HCT116 (cell line): ENCODE measurements around the gene DENND5B. TPM values are rescaled to one million over a fixed set of nuclear protein-coding genes. Genes with fewer than 3 reads are reported as not detected.
A peak's percentile ranks its signal among the peaks of the same experiment; 100 is the strongest.

Experiments
- ATAC-seq: fragments of 200-7000 bp; cut with Tn5 transposase; 2 replicates; pipeline ENCODE4 v1.9.1; 2020; ENCODE audit warnings: mild to moderate bottlenecking, moderate library complexity
- BruUV-seq: library from RNA; stranded (reverse); fragments of 400-500 nt; replicated peaks from 2 replicates; lab custom pipeline; 2021; lab: Mats Ljungman, UMichigan
- CTCF ChIA-PET: fragments of 300-600 bp; sonication (Branson Sonifier 250); formaldehyde crosslinking; loops from one replicate; lab custom pipeline; 2021; ENCODE audit warnings: antibody characterized with exemption; lab: Charles Lee
- POLR2A ChIA-PET: fragments of 300-600, 350-600 bp; sonication (Branson Sonifier 250); formaldehyde crosslinking; loops from one replicate; lab custom pipeline; 2021; ENCODE audit warnings: antibody characterized with exemption; lab: Charles Lee
- RAD21 ChIA-PET, 2 experiments: fragments of 300-600 bp; sonication (Branson Sonifier 250); formaldehyde crosslinking; loops; one replicate each; lab custom pipeline; 2023; ENCODE audit warnings: low total read pairs in 2 of 2; ENCODE audit not compliant: uncharacterized antibody in 2 of 2, unreplicated experiment in 2 of 2, low non-redundant PET in 1 of 2; lab: Charles Lee
- DNase-seq: peaks from one replicate; pipeline ENCODE4 v3.0.0-alpha.2; 2010; ENCODE audit warnings: low read depth, low spot score
- H2AFZ ChIP-seq: fragments of 200-600 bp; shearing (Covaris generic), sonication (generic); 2 replicates; pipeline ENCODE4 v1.6.1; 2017; ENCODE audit warnings: low read depth, mixed run types, mixed read lengths, antibody characterized with exemption, low read length; ENCODE audit not compliant: poor library complexity, severe bottlenecking
- H3K27ac ChIP-seq: 2 replicates; pipeline ENCODE4 v1.5.1; 2012; ENCODE audit warnings: low read depth, low read length
- H3K27me3 ChIP-seq: fragments of 200-600 bp; sonication (generic); 2 replicates; pipeline ENCODE4 v1.6.1; 2016; ENCODE audit warnings: mixed run types, low read length, mixed read lengths; ENCODE audit not compliant: insufficient read depth
- H3K36me3 ChIP-seq, 2 experiments: fragments of 200-500 bp in 1 of 2; fragments of 200-600 bp in 1 of 2; sonication (Bioruptor generic) in 1 of 2; sonication (generic) in 1 of 2; 2 replicates each; pipeline versions ENCODE4 v1.5.1 to v1.6.1; 2014 to 2016; ENCODE audit warnings: low read length in 2 of 2, inconsistent platforms in 1 of 2, mixed read lengths in 1 of 2, mixed run types in 1 of 2; ENCODE audit not compliant: insufficient read depth in 2 of 2, control insufficient read depth in 1 of 2
- H3K4me1 ChIP-seq, 2 experiments: fragments of 200-600 bp in 1 of 2; sonication (generic) in 1 of 2; 2 replicates each; pipeline versions ENCODE4 v1.5.1 to v1.6.1; 2012 to 2017; ENCODE audit warnings: low read length in 2 of 2, inconsistent platforms in 1 of 2, mild to moderate bottlenecking in 1 of 2, mixed read lengths in 1 of 2, mixed run types in 1 of 2, moderate library complexity in 1 of 2; ENCODE audit not compliant: insufficient read depth in 2 of 2, control insufficient read depth in 1 of 2
- H3K4me2 ChIP-seq: fragments of 200-600 bp; sonication (generic); 2 replicates; pipeline ENCODE4 v1.6.1; 2017; ENCODE audit warnings: mixed run types, low read length, mixed read lengths
- H3K4me3 ChIP-seq, 2 experiments: fragments of 200-600 bp in 1 of 2; sonication (generic) in 1 of 2; replicated peaks in 1 of 2; 2 replicates each; pipeline ENCODE4 v1.5.1; 2011 to 2016; ENCODE audit warnings: low read length in 2 of 2, control low read depth in 1 of 2, low read depth in 1 of 2, mild to moderate bottlenecking in 1 of 2, mixed read lengths in 1 of 2, mixed run types in 1 of 2
- H3K79me2 ChIP-seq: fragments of 200-600 bp; sonication (generic); 2 replicates; pipeline ENCODE4 v1.6.1; 2017; ENCODE audit warnings: mild to moderate bottlenecking, mixed run types, low read length, moderate library complexity, mixed read lengths; ENCODE audit not compliant: insufficient read depth
- H3K9ac ChIP-seq: fragments of 200-600 bp; sonication (generic); 2 replicates; pipeline ENCODE4 v1.6.1; 2016; ENCODE audit warnings: low read length, mixed read lengths
- H3K9me2 ChIP-seq: fragments of 200-600 bp; sonication (generic), shearing (Covaris generic); 2 replicates; pipeline ENCODE4 v1.6.1; 2017; ENCODE audit warnings: mixed run types, mild to moderate bottlenecking, moderate library complexity; ENCODE audit not compliant: insufficient read depth
- H3K9me3 ChIP-seq, 2 experiments: fragments of 200-500 bp in 1 of 2; fragments of 200-600 bp in 1 of 2; sonication (Bioruptor generic) in 1 of 2; sonication (generic) in 1 of 2; 2 replicates each; pipeline ENCODE4 v1.6.1; 2014 to 2017; ENCODE audit warnings: low read length in 2 of 2, mixed read lengths in 2 of 2, inconsistent platforms in 1 of 2, low read depth in 1 of 2, mild to moderate bottlenecking in 1 of 2, mixed run types in 1 of 2, moderate library complexity in 1 of 2; ENCODE audit not compliant: control insufficient read depth in 1 of 2, insufficient read depth in 1 of 2
- H4K20me1 ChIP-seq: fragments of 200-600 bp; sonication (generic), shearing (Covaris generic); 2 replicates; pipeline ENCODE4 v1.6.1; 2017; ENCODE audit warnings: mixed run types, mild to moderate bottlenecking, moderate library complexity; ENCODE audit not compliant: insufficient read depth
- CBX3 ChIP-seq: IDR thresholded peaks from 2 replicates; pipeline ENCODE4 v1.6.1; 2012; ENCODE audit warnings: low read depth
- ELF1 ChIP-seq: IDR thresholded peaks from 2 replicates; pipeline ENCODE4 v1.6.1; 2012; ENCODE audit warnings: low read depth, borderline replicate concordance
- EZH2phosphoT487 ChIP-seq: fragments of 200-600 bp; IDR thresholded peaks from 2 replicates; pipeline ENCODE4 v1.6.1; 2018; ENCODE audit warnings: antibody characterized with exemption, borderline replicate concordance
- FOSL1 ChIP-seq: IDR thresholded peaks from 2 replicates; pipeline ENCODE4 v1.6.1; 2012; ENCODE audit warnings: low read depth
- SIN3A ChIP-seq: IDR thresholded peaks from 2 replicates; pipeline ENCODE4 v1.6.1; 2012; ENCODE audit warnings: low read depth
- YY1 ChIP-seq: IDR thresholded peaks from 2 replicates; pipeline ENCODE4 v1.6.1; 2011; ENCODE audit warnings: low read length, low read depth, moderate library complexity, mild to moderate bottlenecking; ENCODE audit not compliant: insufficient replicate concordance; ENCODE audit errors: extremely low read depth
- ZFX ChIP-seq: fragments of 450-650 bp; IDR thresholded peaks from 2 replicates; pipeline ENCODE4 v1.6.1; 2017
- intact Hi-C: fragments of 100-400 bp; cut with micrococcal nuclease; formaldehyde crosslinking; loops from 2 replicates; pipeline ENCODE4 v1.10.0; 2022
- total RNA-seq: library from RNA; stranded (reverse); gene quantifications from one replicate; pipeline ENCODE4 v1.2.1, GENCODE V29; 2021; ENCODE audit not compliant: unreplicated experiment
- TF ChIP-seq, protein P1 (sequence below): IDR thresholded peaks from 2 replicates; pipeline ENCODE4 v1.6.1; 2012
- TF ChIP-seq, protein P2 (sequence below), 3 experiments: fragments of 200-600 bp in 1 of 3; sonication (generic) in 1 of 3; IDR thresholded peaks in 2 of 3; conservative IDR thresholded peaks in 1 of 3; 2 replicates each; pipeline ENCODE4 v1.5.1; 2012 to 2017; ENCODE audit warnings: low read depth in 2 of 3, low read length in 2 of 3, antibody characterized with exemption in 1 of 3, borderline replicate concordance in 1 of 3, control low read depth in 1 of 3, mild to moderate bottlenecking in 1 of 3, mixed read lengths in 1 of 3, mixed run types in 1 of 3, moderate library complexity in 1 of 3; ENCODE audit not compliant: insufficient read depth in 1 of 3

DENND5B gene
- total RNA-seq, 1 experiment from 2014 or later, result 19.2 TPM

DNA sequence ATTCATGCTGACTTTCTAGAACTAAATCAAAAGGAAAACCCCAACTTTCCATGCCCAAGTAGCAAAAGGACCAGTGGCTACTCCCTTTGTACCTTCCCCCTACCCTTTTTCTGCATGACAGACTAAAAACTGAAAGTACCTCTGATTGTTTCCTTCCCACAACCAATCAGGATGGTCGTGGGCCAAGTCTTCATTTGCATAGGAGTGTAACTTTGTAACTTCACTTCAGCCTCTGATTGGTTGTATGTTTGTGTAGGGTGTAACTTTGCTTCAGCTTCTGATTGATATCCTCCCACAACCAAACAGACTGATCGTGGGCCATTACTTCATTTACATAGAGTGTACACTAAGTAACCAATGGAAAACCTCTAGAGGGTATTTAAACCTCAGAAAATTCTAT lies 96.5 kb downstream of the DENND5B start:
- CTCF ChIA-PET, result no interaction called here
- TF ChIP-seq, protein P1, sequence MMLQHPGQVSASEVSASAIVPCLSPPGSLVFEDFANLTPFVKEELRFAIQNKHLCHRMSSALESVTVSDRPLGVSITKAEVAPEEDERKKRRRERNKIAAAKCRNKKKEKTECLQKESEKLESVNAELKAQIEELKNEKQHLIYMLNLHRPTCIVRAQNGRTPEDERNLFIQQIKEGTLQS, result no peak
- TF ChIP-seq, protein P2, sequence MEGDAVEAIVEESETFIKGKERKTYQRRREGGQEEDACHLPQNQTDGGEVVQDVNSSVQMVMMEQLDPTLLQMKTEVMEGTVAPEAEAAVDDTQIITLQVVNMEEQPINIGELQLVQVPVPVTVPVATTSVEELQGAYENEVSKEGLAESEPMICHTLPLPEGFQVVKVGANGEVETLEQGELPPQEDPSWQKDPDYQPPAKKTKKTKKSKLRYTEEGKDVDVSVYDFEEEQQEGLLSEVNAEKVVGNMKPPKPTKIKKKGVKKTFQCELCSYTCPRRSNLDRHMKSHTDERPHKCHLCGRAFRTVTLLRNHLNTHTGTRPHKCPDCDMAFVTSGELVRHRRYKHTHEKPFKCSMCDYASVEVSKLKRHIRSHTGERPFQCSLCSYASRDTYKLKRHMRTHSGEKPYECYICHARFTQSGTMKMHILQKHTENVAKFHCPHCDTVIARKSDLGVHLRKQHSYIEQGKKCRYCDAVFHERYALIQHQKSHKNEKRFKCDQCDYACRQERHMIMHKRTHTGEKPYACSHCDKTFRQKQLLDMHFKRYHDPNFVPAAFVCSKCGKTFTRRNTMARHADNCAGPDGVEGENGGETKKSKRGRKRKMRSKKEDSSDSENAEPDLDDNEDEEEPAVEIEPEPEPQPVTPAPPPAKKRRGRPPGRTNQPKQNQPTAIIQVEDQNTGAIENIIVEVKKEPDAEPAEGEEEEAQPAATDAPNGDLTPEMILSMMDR (IDR thresholded peaks at IDR 0.05 in 2 of 3, conservative IDR thresholded peaks at IDR 0.05 in 1 of 3; ENCODE audit: borderline replicate concordance in 1 of 3, insufficient read depth in 1 of 3, low read depth in 2 of 3, low read length in 2 of 3), result no peak
- TF ChIP-seq FOSL1, result no peak
- TF ChIP-seq ZFX, result no peak
- no peak for TF ChIP-seq EZH2phosphoT487
- no peak for TF ChIP-seq YY1
- TF ChIP-seq CBX3, result no peak
- TF ChIP-seq SIN3A, result no peak
- no peak for TF ChIP-seq ELF1
- TF ChIP-seq, all 23 proteins: peak for 0
- Histone ChIP-seq H3K4me2 (peak overlapping the region; percentile 11; the same call in 1 of the 2 replicates), H2AFZ (no peak overlapping the region), H3K4me3 (no peak overlapping the region), H3K4me1 (peaks cover 88 to 90% of the 10 kb centered on the region in 2 experiments), H4K20me1 (no peaks in the 10 kb centered on the region), H3K9me2 (no peaks in the 10 kb centered on the region), H3K27ac (peak overlapping the region; percentile 95), H3K36me3 (peaks cover 0 to 5% of the 10 kb centered on the region in 2 experiments; a peak in 1 of 4 replicates), H3K27me3 (no peaks in the 10 kb centered on the region), H3K9me3 (no peaks in the 10 kb centered on the region), H3K79me2 (0 out of 2 replicates have a peak, but pooled peaks cover 7% of the 10 kb centered on the region), H3K9ac (no peak overlapping the region)
- intact Hi-C loops, result no loop called here
- POLR2A ChIA-PET, result no interaction called here
- ATAC-seq (no peak), DNase-seq (no peak)
- RAD21 ChIA-PET, result no interaction called here
- BruUV-seq, result no TSS peak
